Ecto neural progenitor cell (in vitro differentiated cells): ENCODE results near the gene ISOC2.
A peak's percentile ranks its signal among the peaks of the same experiment; 100 is the strongest.
"Not testable (repeated sequence)": the region's sequence is repeated elsewhere in the genome, so short reads cannot be mapped to it uniquely, and the experiment has no call there.

Source experiments
- DNase-seq: peaks from one replicate; pipeline ENCODE4 v3.0.0-alpha.2; 2018; ENCODE audit warnings: low spot score

ISOC2 gene

GRCh38 chr19:55440411-55441105 is 20.9 kb downstream of the ISOC2 start:
- DNase-seq = no peak

GRCh38 chr19:55439052-55439451 is 22.4 kb downstream of the ISOC2 start:
- DNase-seq = no peak

- DNase-seq = peak; percentile 90
These were observed 24.0 kb downstream of the ISOC2 start for GRCh38 chr19:55437410-55437809.

- no peak for DNase-seq
These were observed 24.6 kb downstream of the ISOC2 start for GRCh38 chr19:55436847-55437246.

GRCh38 chr19:55435020-55435419 is 26.4 kb downstream of the ISOC2 start:
- peak; percentile 24 for DNase-seq

GRCh38 chr19:55434356-55434919 is 27.0 kb downstream of the ISOC2 start:
- no peak for DNase-seq

- DNase-seq = peak; percentile 36
These were observed 28.1 kb downstream of the ISOC2 start for GRCh38 chr19:55433292-55433691.

- DNase-seq = peak; percentile 37
These were observed 29.0 kb downstream of the ISOC2 start for GRCh38 chr19:55432241-55432959.

GRCh38 chr19:55431183-55431582 is 30.3 kb downstream of the ISOC2 start:
- no peak for DNase-seq

GRCh38 chr19:55426042-55426441 is 35.4 kb downstream of the ISOC2 start:
- DNase-seq = no peak

- DNase-seq = no peak
These were observed 36.9 kb downstream of the ISOC2 start for GRCh38 chr19:55424518-55424917.

GRCh38 chr19:55423225-55424005 is 38.0 kb downstream of the ISOC2 start:
- DNase-seq = no peak

- DNase-seq = not testable (repeated sequence)
These were observed 40.2 kb downstream of the ISOC2 start for GRCh38 chr19:55421281-55421680.

GRCh38 chr19:55419624-55420236 is 41.7 kb downstream of the ISOC2 start:
- no peak for DNase-seq

GRCh38 chr19:55419103-55419502 is 42.3 kb downstream of the ISOC2 start:
- no peak for DNase-seq

GRCh38 chr19:55418185-55418584 is 43.3 kb downstream of the ISOC2 start:
- DNase-seq = peak; percentile 75

GRCh38 chr19:55410168-55410567 is 51.3 kb downstream of the ISOC2 start:
- no peak for DNase-seq

GRCh38 chr19:55409179-55409578 is 52.3 kb downstream of the ISOC2 start:
- not testable (repeated sequence) for DNase-seq

GRCh38 chr19:55408533-55408872 is 52.9 kb downstream of the ISOC2 start:
- no peak for DNase-seq

GRCh38 chr19:55407800-55408532 is 53.5 kb downstream of the ISOC2 start:
- DNase-seq = peak; percentile 98

GRCh38 chr19:55407550-55407799 is 54.0 kb downstream of the ISOC2 start, which contains the start of gene UBE2S:
TSS of gene UBE2S (minus strand) at chr19:55407788. CDS start at chr19:55407589, 199 bp downstream.
- not testable (repeated sequence) for DNase-seq
